GM18511 (cell line): ENCODE measurements around the gene STMN1.

Experiments used
- ATAC-seq: cut with Tn5 transposase; IDR thresholded peaks from one replicate; pipeline ENCODE4 v1.9.1; 2021; ENCODE audit warnings: mild to moderate bottlenecking, moderate library complexity; ENCODE audit not compliant: unreplicated experiment

The STMN1 gene

GRCh38 chr1:25922056-25922970 is 16.1 kb upstream of the STMN1 start:
- ATAC-seq: no peak

GRCh38 chr1:25918615-25919014 is 12.4 kb upstream of the STMN1 start:
- no peak for ATAC-seq

GRCh38 chr1:25917996-25918395 is 11.8 kb upstream of the STMN1 start:
- ATAC-seq: no peak

GRCh38 chr1:25916460-25916859 is 10.2 kb upstream of the STMN1 start:
- ATAC-seq: no peak

GRCh38 chr1:25914074-25914995 is 8.1 kb upstream of the STMN1 start:
- ATAC-seq: no peak

GRCh38 chr1:25913206-25913605 is 7.0 kb upstream of the STMN1 start:
- ATAC-seq: no peak

- no peak for ATAC-seq
Measured at GRCh38 chr1:25912076-25912831, 6.0 kb upstream of the STMN1 start.

GRCh38 chr1:25911162-25911561 is 4.9 kb upstream of the STMN1 start:
- no peak for ATAC-seq

GRCh38 chr1:25909040-25909439 is 2.8 kb upstream of the STMN1 start:
- no peak for ATAC-seq

- no peak for ATAC-seq
Measured at GRCh38 chr1:25908161-25908560, 1.9 kb upstream of the STMN1 start.

GRCh38 chr1:25907601-25908000 is 1.4 kb upstream of the STMN1 start:
- no peak for ATAC-seq

- ATAC-seq: no peak
Measured at GRCh38 chr1:25906644-25907300, 553 bp upstream of the STMN1 start.

- peak; percentile 82 for ATAC-seq
Measured at GRCh38 chr1:25904943-25905679, 1.1 kb downstream of the STMN1 start.

GRCh38 chr1:25903986-25904385 is 2.2 kb downstream of the STMN1 start:
- no peak for ATAC-seq

- no peak for ATAC-seq
Measured at GRCh38 chr1:25902462-25902861, 3.8 kb downstream of the STMN1 start.

- ATAC-seq: no peak
Measured at GRCh38 chr1:25900219-25900618, 6.0 kb downstream of the STMN1 start.

- ATAC-seq: no peak
Measured at GRCh38 chr1:25899792-25900191, 6.4 kb downstream of the STMN1 start.

- no peak for ATAC-seq
Measured at GRCh38 chr1:25898223-25899015, 7.8 kb downstream of the STMN1 start.

- no peak for ATAC-seq
Measured at GRCh38 chr1:25897754-25898153, 8.5 kb downstream of the STMN1 start.
